GM10248 (cell line): ENCODE measurements around the gene PLEKHA7.

ENCODE experiments used
- CTCF ChIA-PET: fragments of 300-600 bp; sonication (Branson Sonifier 250); formaldehyde crosslinking; extraction: SDS; loops from one replicate; lab custom pipeline; 2021; ENCODE audit warnings: antibody characterized with exemption; lab: Yijun Ruan, JAX
- POLR2A ChIA-PET: fragments of 350-650 bp; sonication (Branson Sonifier 250); formaldehyde crosslinking; extraction: SDS; loops from one replicate; lab custom pipeline; 2020; ENCODE audit warnings: antibody characterized with exemption; lab: Yijun Ruan, JAX
- DNase-seq: peaks from one replicate; pipeline ENCODE4 v3.0.0; 2012; ENCODE audit errors: extremely low spot score
- CTCF ChIP-seq: IDR thresholded peaks from 2 replicates; pipeline ENCODE4 v1.5.1; 2012; ENCODE audit warnings: mild to moderate bottlenecking, low read depth; ENCODE audit errors: extremely low read depth, missing control alignments, control extremely low read depth

PLEKHA7 gene

GRCh38 chr11:16981651-16982194, 32.5 kb downstream of the PLEKHA7 start:
- DNase-seq: no peak
- ChIA-PET CTCF (interaction anchor here (1.5 kb wide), 1 partner anchor 20 kb away, joined by 3 read pairs; no protein-coding TSS in a partner anchor), POLR2A (no interaction called here)
- no peak for TF ChIP-seq CTCF

- POLR2A ChIA-PET: no interaction called here
- no peak for TF ChIP-seq CTCF
- CTCF ChIA-PET: interaction anchor here (1.4 kb wide), 1 partner anchor 10 kb away, joined by 3 read pairs; no protein-coding TSS in a partner anchor
- no peak for DNase-seq
Observed at GRCh38 chr11:16979703-16980622, 34.3 kb downstream of the PLEKHA7 start.

- DNase-seq: no peak
- POLR2A ChIA-PET: no interaction called here
- CTCF ChIA-PET: no interaction called here
- TF ChIP-seq CTCF: no peak
Observed at GRCh38 chr11:16977994-16978315, 36.3 kb downstream of the PLEKHA7 start.

GRCh38 chr11:16977136-16977993, 36.8 kb downstream of the PLEKHA7 start:
- TF ChIP-seq CTCF: no peak
- DNase-seq: no peak
- ChIA-PET CTCF (interaction anchor here (0.6 to 1.7 kb wide), 2 partner anchors 11 to 38 kb away, joined by 3 to 4 read pairs; no protein-coding TSS in a partner anchor), POLR2A (no interaction called here)

- ChIA-PET POLR2A (no interaction called here), CTCF (interaction anchor here (0.6 to 1.7 kb wide), 5 partner anchors 9 to 39 kb away, joined by 3 to 6 read pairs (median 4); no protein-coding TSS in a partner anchor)
- no peak for DNase-seq
- no peak for TF ChIP-seq CTCF
Observed at GRCh38 chr11:16976379-16976778, 37.8 kb downstream of the PLEKHA7 start.

GRCh38 chr11:16975906-16976305, 38.3 kb downstream of the PLEKHA7 start:
- CTCF ChIA-PET: interaction anchor here (0.7 to 1.7 kb wide), 5 partner anchors 8 to 34 kb away, joined by 3 to 6 read pairs (median 4); no protein-coding TSS in a partner anchor
- no peak for DNase-seq
- TF ChIP-seq CTCF: no peak
- POLR2A ChIA-PET: no interaction called here
